Measurements from ENCODE around the gene STING1. TPM values are rescaled to one million over a fixed set of nuclear protein-coding genes. Genes with fewer than 3 reads are reported as not detected.

STING1 gene
- total RNA-seq, 1 experiment from 2014 or later = 0.48 TPM

GRCh38 chr5:139445325-139446170, 37.0 kb downstream of the STING1 start:
- DNase-seq = no peak
- Histone ChIP-seq H3K27ac (ENCODE audit: insufficient read length, low read depth, low read length) (no peak overlapping the region), H3K14ac (ENCODE audit: insufficient read depth, low read length) (no peak overlapping the region), H2BK15ac (ENCODE audit: low read depth, low read length) (no peak overlapping the region), H4K91ac (ENCODE audit: insufficient read length, low read depth, low read length) (no peak overlapping the region), H3K27me3 (ENCODE audit: insufficient read depth, low read length) (no peaks in the 10 kb centered on the region), H3K79me1 (ENCODE audit: insufficient read depth, low read depth, low read length, poor library complexity, severe bottlenecking) (no peaks in the 10 kb centered on the region), H4K8ac (replicated peaks; ENCODE audit: insufficient read length, low read depth, low read length) (no peak overlapping the region), H2BK120ac (ENCODE audit: low read depth, low read length, poor library complexity, severe bottlenecking) (no peak overlapping the region), H3K23ac (ENCODE audit: insufficient read length, low read depth, low read length) (no peak overlapping the region), H3K18ac (ENCODE audit: insufficient read length, low read depth, low read length) (no peak overlapping the region), H3K79me2 (ENCODE audit: insufficient read depth, low read length) (no peaks in the 10 kb centered on the region), H2AFZ (ENCODE audit: low read length) (no peak overlapping the region), H2BK20ac (ENCODE audit: low read depth, low read length, poor library complexity, severe bottlenecking) (no peak overlapping the region), H2BK5ac (ENCODE audit: insufficient read length, low read length) (no peak overlapping the region), H4K5ac (ENCODE audit: insufficient read length, low read depth, low read length) (no peak overlapping the region), H3K4me2 (ENCODE audit: insufficient read depth, insufficient read length, low read length) (no peak overlapping the region), H3K4me1 (ENCODE audit: insufficient read depth, low read length) (no peaks in the 10 kb centered on the region), H3K9ac (ENCODE audit: extremely low read depth, insufficient read length, low read length) (no peak overlapping the region), H3K4ac (ENCODE audit: low read depth, low read length) (no peak overlapping the region), H3K9me3 (ENCODE audit: control insufficient read depth, low read depth, low read length) (no peaks in the 10 kb centered on the region), H2BK12ac (ENCODE audit: insufficient read length, low read depth, low read length) (no peak overlapping the region), H3K56ac (ENCODE audit: insufficient read length, low read depth, low read length) (no peak overlapping the region), H3K23me2 (ENCODE audit: insufficient read length, low read depth, low read length, poor library complexity, severe bottlenecking) (no peaks in the 10 kb centered on the region), H4K20me1 (ENCODE audit: control insufficient read depth, insufficient read depth, insufficient read length) (no peaks in the 10 kb centered on the region), H3T11ph (ENCODE audit: low read length) (no peak overlapping the region), H2AK5ac (ENCODE audit: insufficient read length, low read length) (no peak overlapping the region)
- H3K4me1 Mint-ChIP-seq = peaks cover 9 to 14% of the 10 kb centered on the region in 2 experiments
- no peak overlapping the region for H3K4me3 Mint-ChIP-seq
- no peak for TF ChIP-seq CTCF (conservative IDR thresholded peaks at IDR 0.05)
- no peak overlapping the region; a peak in 1 of 7 replicates for H3K27ac Mint-ChIP-seq
- H3K9me3 Mint-ChIP-seq = no peaks in the 10 kb centered on the region
- no CpG with 5 or more reads among the region's 7 CpGs for WGBS (ENCODE audit: extremely low coverage, insufficient read length, low lambda C conversion rate)
- peaks cover 3% of the 10 kb centered on the region for H3K27me3 Mint-ChIP-seq (ENCODE audit: low read depth)
- no peaks in the 10 kb centered on the region for H3K36me3 Mint-ChIP-seq (ENCODE audit: insufficient read depth in 1 of 3, low read depth in 3 of 3)

Measured in H9 (cell line).